HL-60/S4 treated with phorbol 12-myristate 13-acetate at 8.2 ng/mL for 4 days and 3 days (cell line): ENCODE results near the gene CERS6.

Experiments
- in situ Hi-C: fragments of 300-500 bp; cut with MboI; formaldehyde crosslinking; loops from 2 replicates; pipeline ENCODE4 v1.15.0; 2022; ENCODE audit warnings: low sequenced_read_pairs

CERS6 gene

DNA sequence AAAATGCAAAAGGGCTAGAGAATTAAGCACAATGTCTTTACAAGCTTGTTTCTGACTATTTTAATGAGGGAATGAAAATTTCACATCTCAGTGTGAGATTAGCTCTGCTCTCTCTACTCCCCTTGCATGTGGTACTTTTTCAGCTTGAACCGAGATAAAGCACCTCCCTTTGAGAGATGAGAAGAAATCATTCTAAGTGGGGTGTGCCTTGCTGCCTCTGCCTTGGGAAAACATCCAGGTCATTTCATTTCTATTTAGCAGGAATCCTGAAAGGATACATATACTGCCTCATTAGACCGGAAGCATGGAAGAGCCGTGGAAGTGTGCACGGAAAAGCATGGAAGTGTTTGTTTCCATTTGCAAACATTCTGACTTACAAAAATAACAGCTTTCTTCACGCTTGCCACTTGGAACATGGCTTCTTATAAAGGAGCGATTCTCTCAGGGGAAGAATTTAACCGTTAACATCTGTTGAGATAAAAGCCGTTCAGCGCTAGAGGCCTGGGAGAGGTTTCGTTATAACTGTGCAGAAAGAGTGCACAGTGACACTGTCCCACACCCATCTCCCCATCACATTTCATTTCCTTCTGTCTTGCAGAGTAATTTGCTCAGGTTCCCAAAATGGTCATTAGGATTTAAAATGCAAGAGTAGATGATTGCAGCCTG is 363.1 kb downstream of the CERS6 start:
- in situ Hi-C loops, result no loop called here

DNA sequence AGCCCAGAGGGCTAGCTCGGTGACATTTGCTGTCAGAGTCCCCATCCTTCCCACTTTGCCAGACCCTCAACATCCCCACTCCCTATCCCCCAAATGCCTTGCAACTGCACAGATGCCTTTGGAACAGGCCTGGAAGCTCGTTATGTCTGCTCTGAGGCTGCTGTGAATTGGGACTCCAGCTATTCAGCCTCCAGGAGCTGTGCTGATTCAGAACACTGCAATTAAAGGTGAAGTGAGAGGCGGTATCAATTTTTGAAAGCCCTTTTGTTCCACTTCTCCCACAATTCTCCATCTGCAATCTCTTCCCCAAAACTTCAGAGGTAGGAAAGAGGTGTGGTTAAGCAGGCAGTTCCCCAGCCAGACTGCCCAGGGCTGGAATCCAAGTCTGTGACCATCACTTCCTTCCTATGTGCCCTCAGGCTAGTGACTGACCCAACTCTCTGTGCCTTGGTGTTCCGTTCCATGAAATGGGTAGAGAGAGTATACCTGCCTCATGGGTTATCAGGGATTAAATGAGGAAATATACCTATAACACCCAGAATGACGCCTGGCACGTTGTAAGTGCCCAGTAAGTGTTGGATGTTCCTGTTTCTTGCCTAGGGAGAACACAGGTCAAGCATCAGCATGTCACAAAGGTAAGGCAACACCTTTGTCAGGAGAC is 363.9 kb downstream of the CERS6 start:
- in situ Hi-C loops, result no loop called here

DNA sequence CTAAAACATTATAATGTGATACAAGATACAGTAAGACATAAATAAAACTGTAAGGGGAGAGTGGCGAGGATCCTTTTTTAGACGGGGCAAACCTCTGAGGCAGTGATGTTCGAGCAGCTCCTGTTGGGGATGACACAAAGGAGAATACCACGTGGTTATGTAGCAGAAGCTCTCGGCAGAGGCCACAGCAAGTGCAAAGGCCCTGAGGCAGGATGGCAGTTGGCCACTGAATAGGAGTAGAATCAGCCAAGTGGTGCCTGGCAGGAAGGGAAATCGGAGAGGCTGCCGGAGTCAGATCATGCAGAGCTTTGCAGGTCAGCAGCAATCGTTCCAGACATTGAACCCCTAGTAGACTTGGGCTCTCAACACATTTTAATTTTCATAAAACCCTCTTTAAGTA is 365.5 kb downstream of the CERS6 start:
- in situ Hi-C loops, result no loop called here

DNA sequence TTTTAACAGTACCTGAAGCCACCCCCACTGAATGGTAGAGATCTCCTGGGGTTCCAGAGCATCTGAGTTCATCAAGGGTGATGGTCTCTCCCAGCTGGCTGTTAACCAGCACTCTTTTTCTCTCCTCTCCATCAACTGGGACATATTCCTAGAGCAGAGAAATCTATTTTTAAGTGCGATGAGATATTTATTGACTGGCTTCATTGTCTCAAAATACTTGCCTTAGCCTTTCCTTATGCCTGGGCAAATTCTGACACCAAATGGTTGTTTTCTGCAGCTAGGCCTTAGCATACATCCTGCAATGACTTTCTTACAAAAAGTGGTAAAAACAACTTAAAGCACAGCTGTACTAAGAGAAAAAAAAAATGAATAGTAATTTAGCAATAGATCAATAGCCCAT is 365.9 kb downstream of the CERS6 start:
- in situ Hi-C loops, result no loop called here
